Measurements from ENCODE around the gene ACER2.
"Not testable (repeated sequence)": the region's sequence is repeated elsewhere in the genome, so short reads cannot be mapped to it uniquely, and the experiment has no call there.

ACER2 gene

DNA sequence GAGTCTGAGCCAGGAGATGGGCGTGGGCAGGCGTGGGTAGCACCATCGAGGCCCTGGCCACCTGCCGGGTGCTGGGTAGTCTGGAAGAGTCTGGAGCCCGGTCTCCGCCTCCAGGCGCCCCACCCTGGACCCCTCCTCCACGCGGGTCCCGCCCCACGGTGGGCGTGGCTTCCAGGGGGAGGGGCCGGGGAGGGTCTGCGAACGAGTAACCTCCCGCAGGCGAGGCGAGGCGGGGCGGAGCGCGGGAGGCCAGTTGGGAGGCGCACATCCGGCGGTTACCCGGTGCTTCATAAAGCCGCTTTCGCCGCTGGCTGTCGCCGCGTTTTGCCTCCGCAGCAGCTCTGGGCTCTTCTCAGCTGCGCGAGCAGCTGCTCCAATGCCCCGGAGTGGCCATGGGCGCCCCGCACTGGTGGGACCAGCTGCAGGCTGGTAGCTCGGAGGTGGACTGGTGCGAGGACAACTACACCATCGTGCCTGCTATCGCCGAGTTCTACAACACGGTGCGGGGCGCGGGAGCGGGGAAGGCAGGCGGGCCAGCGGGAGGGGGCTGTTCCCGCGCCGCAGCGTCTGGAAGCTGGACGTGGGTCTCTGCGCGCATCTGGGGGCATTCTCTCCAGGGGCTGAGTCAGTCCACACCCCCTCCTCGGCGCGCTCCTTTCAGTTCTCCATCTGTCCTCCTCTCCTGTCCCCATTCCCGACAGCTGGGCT is at the start of gene ACER2:
TSS of gene ACER2 (plus strand) at position 317 of the 708 bp plus-strand sequence. CDS start at position 393, 76 bp downstream.
- DNase-seq = peak; percentile 98

GRCh38 chr9:19369107-19369506 is 39.7 kb upstream of the ACER2 start:
- DNase-seq = no peak

DNA sequence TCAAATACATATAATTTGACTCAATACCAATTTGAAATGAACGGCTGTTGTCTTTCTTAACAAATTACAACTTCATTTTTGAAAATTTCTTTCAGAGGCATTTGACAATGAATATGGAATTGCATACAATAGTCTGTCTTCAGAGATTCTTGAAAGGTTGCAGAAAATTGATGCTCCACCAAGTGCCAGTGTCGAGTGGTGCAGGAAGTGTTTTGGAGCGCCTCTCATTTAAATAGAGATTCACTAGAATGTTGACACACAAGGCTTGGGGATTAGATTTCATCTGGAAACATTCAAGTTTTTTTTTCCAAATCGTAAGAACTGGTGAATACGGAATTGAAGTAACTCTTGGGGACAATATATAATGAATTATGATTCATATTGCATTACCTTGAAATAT is 36.9 kb upstream of the ACER2 start:
- no peak for DNase-seq

DNA sequence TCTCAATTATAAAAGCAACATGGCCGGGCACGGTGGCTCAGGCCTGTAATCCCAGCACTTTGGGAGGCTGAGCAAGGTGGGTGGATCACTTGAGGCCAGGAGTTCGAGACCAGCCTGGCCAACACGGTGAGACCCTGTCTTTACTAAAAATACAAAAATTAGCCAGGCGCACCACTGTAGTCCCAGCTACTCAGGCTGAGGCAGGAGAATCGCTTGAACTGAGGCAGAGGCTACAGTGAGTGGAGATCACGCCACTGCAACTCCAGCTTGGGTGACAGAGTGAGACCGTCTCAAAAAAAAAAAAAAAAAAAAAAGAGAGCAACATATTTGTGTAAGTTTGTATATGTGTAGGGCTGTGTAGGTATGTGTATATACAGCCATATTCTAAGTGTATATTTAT is 36.2 kb upstream of the ACER2 start:
- no peak for DNase-seq

DNA sequence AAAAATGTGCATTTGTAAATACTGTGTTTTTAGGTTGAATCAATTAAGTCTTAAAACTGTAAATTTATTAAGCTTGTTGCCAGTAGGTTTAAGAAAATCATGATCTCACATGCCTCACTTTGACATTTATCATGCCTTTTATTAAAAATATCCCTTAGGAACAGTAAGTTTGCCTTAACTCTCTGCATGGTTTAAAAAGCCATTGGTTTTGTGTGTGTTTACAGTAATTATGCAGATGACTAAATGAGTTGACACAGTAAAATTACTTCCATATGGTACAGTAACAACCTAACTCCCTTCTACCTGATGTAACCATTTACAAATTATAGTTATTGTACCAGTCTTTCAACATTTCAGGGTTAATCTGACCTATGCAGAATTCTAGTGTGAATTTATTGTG is 35.3 kb upstream of the ACER2 start:
- DNase-seq = no peak

DNA sequence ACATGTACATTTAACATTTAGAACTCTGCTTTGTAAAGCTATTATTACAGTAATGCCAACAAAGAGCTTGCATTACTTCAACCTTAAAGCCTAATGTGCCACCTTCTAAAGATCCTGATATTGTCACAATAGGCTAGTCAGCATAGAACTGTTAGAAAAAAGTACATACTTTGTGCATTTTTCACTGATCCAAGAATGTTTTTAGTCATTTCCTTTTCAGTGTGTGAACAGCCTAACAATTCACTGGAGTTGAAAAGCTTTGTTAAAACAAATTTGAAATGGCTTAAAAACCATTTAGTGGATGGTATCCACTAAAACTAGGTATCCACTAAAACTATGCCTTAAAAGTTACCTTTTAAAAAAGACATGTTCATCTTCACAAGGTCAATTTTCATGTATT is 33.3 kb upstream of the ACER2 start:
- no peak for DNase-seq

- DNase-seq = no peak
Observed at GRCh38 chr9:19376931-19377330, 31.9 kb upstream of the ACER2 start.

GRCh38 chr9:19378164-19378563 is 30.6 kb upstream of the ACER2 start:
- no peak for DNase-seq

GRCh38 chr9:19378647-19379046 is 30.2 kb upstream of the ACER2 start:
- DNase-seq = no peak

- no peak for DNase-seq
Observed at GRCh38 chr9:19379283-19379682, 29.5 kb upstream of the ACER2 start.

DNA sequence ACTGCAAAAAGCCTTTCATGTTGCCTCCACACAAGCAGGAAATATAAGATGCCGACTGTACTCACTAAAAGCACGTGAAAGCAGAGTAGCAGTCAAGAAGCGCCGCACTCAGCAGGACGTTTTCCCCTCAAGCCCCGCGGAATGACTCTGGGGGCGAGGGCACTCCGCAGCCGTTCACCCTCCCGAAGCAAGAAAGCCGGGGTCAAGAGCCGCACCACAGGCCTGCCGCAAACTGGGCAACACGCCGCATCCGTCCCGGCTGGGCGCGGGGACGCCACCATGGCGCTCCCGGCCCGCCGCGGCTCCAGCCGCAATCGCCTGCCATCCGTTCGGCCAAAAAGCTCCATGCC is 29.1 kb upstream of the ACER2 start:
- DNase-seq = peak; percentile 84

DNA sequence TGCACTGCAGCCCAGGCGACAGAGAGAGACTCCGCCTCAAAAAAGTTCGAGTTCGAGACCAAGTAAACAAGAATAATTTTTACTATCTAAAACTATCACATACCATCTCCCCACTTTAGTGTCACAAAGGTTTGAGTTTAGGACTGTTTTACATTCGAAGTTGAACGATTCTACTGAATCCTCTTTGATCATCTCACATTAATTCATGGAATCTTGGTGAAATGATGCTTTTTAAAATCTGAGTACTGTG is 28.1 kb upstream of the ACER2 start:
- DNase-seq = no peak

DNA sequence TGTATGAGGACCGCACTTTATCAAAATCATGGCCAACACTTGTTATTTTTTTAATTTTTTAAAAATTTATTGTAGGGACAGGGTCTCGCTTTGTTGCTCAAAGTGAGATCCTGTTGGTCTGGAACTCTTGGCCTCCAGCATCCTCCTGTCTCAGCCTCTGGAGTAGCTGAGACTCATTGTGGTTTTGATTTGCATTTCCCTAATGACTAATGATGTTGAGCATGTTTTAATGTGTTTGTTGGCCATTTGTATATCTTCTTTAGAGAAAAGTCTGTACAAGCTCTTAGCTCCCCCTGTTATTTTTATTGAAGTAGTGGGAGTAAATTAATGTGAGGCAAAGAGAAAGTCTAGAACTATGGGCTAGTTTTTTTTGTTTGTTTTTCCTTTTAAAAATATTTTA is 27.2 kb upstream of the ACER2 start:
- no peak for DNase-seq

- DNase-seq = not testable (repeated sequence)
Observed at GRCh38 chr9:19385212-19385611, 23.6 kb upstream of the ACER2 start.

DNA sequence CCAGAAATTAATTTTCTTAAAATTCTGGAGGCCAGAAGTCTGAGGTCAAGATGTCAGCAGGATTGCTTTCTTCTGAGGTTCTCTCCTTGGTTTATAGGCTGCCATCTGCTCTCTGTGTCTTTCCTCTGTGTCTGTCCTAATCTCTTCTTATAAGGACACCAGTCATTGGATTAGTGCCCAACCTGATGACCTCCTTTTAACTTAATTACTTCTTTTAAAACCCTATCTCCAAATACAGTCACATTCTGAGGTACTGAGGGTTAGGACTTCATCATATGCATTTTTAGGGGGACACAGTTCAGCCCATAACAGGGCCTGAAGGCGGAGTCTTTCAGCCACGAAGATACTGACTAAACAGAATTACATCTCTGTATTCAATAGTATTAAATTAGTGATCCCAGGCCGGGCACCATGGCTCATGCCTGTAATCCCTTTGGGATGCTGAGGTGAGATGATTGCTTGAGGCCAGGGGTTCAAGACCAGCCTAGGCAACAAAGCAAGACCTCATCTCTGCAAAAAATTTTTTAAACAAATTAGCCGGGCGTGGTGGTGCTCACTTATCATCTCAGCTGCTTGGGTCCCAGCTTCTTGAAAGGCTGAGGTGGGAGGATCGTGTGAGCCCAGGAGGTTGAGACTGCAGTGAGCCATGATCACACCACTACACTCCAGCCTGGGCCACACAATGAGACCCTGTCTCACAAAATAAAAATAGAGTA is 22.9 kb upstream of the ACER2 start:
- DNase-seq = no peak

- DNase-seq = no peak
Observed at GRCh38 chr9:19386502-19387044, 22.2 kb upstream of the ACER2 start.

DNA sequence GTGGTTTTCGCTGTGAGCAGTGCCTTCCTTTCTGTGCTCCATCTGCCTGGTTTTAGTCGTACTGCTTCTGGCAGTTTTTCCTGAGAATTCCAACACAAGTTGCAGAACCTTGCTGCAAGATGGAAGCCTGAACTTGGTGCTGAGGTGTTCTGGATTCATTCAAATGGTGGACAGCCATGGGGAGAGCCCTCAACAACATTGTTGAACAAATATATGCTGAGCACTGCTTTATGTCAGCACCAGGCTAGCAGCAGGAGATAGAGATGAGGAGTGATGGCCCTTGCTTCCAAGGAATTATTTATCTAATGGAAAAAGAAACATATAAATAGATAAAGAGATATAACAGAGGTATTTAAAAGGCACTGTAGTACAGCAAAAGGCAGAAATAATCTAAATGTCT is 21.5 kb upstream of the ACER2 start:
- no peak for DNase-seq

- DNase-seq = not testable (repeated sequence)
Observed at GRCh38 chr9:19389539-19389938, 19.3 kb upstream of the ACER2 start.

DNA sequence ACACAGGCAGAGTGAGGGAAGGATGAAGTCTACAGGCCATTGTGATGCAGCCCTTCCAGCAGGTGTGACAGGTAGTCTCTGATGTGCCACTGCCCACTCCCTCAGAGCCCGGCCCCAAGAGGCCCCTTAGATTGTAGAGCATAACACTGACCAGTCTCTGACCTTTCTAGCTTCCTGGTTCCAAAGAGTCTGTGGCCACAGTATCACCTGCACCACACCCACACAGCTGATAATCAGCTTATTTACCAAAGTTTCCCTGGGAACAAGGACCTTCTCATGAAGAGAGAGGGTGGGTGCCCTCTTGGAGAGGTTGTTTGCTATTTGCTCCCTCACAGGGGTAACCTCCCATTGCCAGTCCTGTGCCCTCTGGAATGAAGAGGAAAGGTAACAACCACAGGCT is 11.0 kb upstream of the ACER2 start:
- DNase-seq = no peak

GRCh38 chr9:19403231-19403630 is 5.6 kb upstream of the ACER2 start:
- DNase-seq = not testable (repeated sequence)

- DNase-seq = no peak
Observed at GRCh38 chr9:19404283-19405075, 4.3 kb upstream of the ACER2 start.

GRCh38 chr9:19405771-19406170 is 3.0 kb upstream of the ACER2 start:
- DNase-seq = no peak

GRCh38 chr9:19408316-19408692 is 505 bp upstream of the ACER2 start:
- DNase-seq = no peak

Measured in activated effector memory CD4-positive, alpha-beta T cell treated with anti-CD3 and anti-CD28 coated beads, Interleukin-2, amount 50 U/mL, for 16 hours (primary cell).